Measurements from ENCODE around the gene TRAF1.
A peak's percentile ranks its signal among the peaks of the same experiment; 100 is the strongest.

Gene TRAF1

GRCh38 chr9:120937596-120937995, 11.0 kb upstream of the TRAF1 start:
- peaks cover 11% of the 10 kb centered on the region for H3K4me1 ChIP-seq (ENCODE audit: control insufficient read depth, low read depth, low read length)
- no peak overlapping the region for H3K4me3 ChIP-seq (ENCODE audit: low read length)
- no peak overlapping the region for H3K9ac ChIP-seq (ENCODE audit: low read length)
- H3K36me3 ChIP-seq (ENCODE audit: control insufficient read depth, low read depth, low read length) = no peaks in the 10 kb centered on the region
- H3K9me3 ChIP-seq (ENCODE audit: control insufficient read depth, low read depth, low read length) = no peaks in the 10 kb centered on the region
- no peaks in the 10 kb centered on the region for H3K27me3 ChIP-seq (ENCODE audit: control insufficient read depth, insufficient read depth, low read length)
- H3K27ac ChIP-seq (ENCODE audit: low read length) = no peak overlapping the region

GRCh38 chr9:120937127-120937526, 10.5 kb upstream of the TRAF1 start:
- no peak overlapping the region for H3K27ac ChIP-seq (ENCODE audit: low read length)

GRCh38 chr9:120936764-120937122, 10.1 kb upstream of the TRAF1 start:
- peaks cover 5% of the 10 kb centered on the region for H3K4me1 ChIP-seq (ENCODE audit: control insufficient read depth, low read depth, low read length)
- H3K4me3 ChIP-seq (ENCODE audit: low read length) = no peak overlapping the region
- no peaks in the 10 kb centered on the region for H3K27me3 ChIP-seq (ENCODE audit: control insufficient read depth, insufficient read depth, low read length)
- no peak overlapping the region for H3K9ac ChIP-seq (ENCODE audit: low read length)
- H3K9me3 ChIP-seq (ENCODE audit: control insufficient read depth, low read depth, low read length) = no peaks in the 10 kb centered on the region
- no peak overlapping the region for H3K27ac ChIP-seq (ENCODE audit: low read length)
- no peaks in the 10 kb centered on the region for H3K36me3 ChIP-seq (ENCODE audit: control insufficient read depth, low read depth, low read length)

More at GRCh38 chr9:120937127-120937526, 10.5 kb upstream of the TRAF1 start:
- Histone ChIP-seq H3K4me1 (ENCODE audit: control insufficient read depth, low read depth, low read length) (peaks cover 6% of the 10 kb centered on the region), H3K36me3 (ENCODE audit: control insufficient read depth, low read depth, low read length) (no peaks in the 10 kb centered on the region), H3K27me3 (ENCODE audit: control insufficient read depth, insufficient read depth, low read length) (no peaks in the 10 kb centered on the region), H3K9me3 (ENCODE audit: control insufficient read depth, low read depth, low read length) (no peaks in the 10 kb centered on the region), H3K4me3 (ENCODE audit: low read length) (no peak overlapping the region), H3K9ac (ENCODE audit: low read length) (no peak overlapping the region)

- Histone ChIP-seq H3K4me3 (ENCODE audit: low read length) (no peak overlapping the region), H3K9ac (ENCODE audit: low read length) (no peak overlapping the region), H3K9me3 (ENCODE audit: control insufficient read depth, low read depth, low read length) (no peaks in the 10 kb centered on the region), H3K4me1 (ENCODE audit: control insufficient read depth, low read depth, low read length) (peaks cover 2% of the 10 kb centered on the region), H3K36me3 (ENCODE audit: control insufficient read depth, low read depth, low read length) (no peaks in the 10 kb centered on the region), H3K27ac (ENCODE audit: low read length) (no peak overlapping the region), H3K27me3 (ENCODE audit: control insufficient read depth, insufficient read depth, low read length) (no peaks in the 10 kb centered on the region)
Measured at GRCh38 chr9:120936011-120936763, 9.6 kb upstream of the TRAF1 start.

GRCh38 chr9:120935383-120935857, 8.8 kb upstream of the TRAF1 start:
- H3K9me3 ChIP-seq (ENCODE audit: control insufficient read depth, low read depth, low read length) = no peaks in the 10 kb centered on the region
- H3K4me1 ChIP-seq (ENCODE audit: control insufficient read depth, low read depth, low read length) = no peaks in the 10 kb centered on the region
- no peaks in the 10 kb centered on the region for H3K36me3 ChIP-seq (ENCODE audit: control insufficient read depth, low read depth, low read length)
- no peak overlapping the region for H3K9ac ChIP-seq (ENCODE audit: low read length)
- H3K27ac ChIP-seq (ENCODE audit: low read length) = no peak overlapping the region
- H3K4me3 ChIP-seq (ENCODE audit: low read length) = no peak overlapping the region
- H3K27me3 ChIP-seq (ENCODE audit: control insufficient read depth, insufficient read depth, low read length) = no peaks in the 10 kb centered on the region

GRCh38 chr9:120934281-120934680, 7.7 kb upstream of the TRAF1 start:
- no peaks in the 10 kb centered on the region for H3K27me3 ChIP-seq (ENCODE audit: control insufficient read depth, insufficient read depth, low read length)
- no peaks in the 10 kb centered on the region for H3K4me1 ChIP-seq (ENCODE audit: control insufficient read depth, low read depth, low read length)
- no peak overlapping the region for H3K4me3 ChIP-seq (ENCODE audit: low read length)
- no peaks in the 10 kb centered on the region for H3K36me3 ChIP-seq (ENCODE audit: control insufficient read depth, low read depth, low read length)
- H3K9me3 ChIP-seq (ENCODE audit: control insufficient read depth, low read depth, low read length) = no peaks in the 10 kb centered on the region
- H3K27ac ChIP-seq (ENCODE audit: low read length) = no peak overlapping the region
- H3K9ac ChIP-seq (ENCODE audit: low read length) = no peak overlapping the region

- H3K4me3 ChIP-seq (ENCODE audit: low read length) = no peak overlapping the region
- H3K27me3 ChIP-seq (ENCODE audit: control insufficient read depth, insufficient read depth, low read length) = no peaks in the 10 kb centered on the region
- no peaks in the 10 kb centered on the region for H3K4me1 ChIP-seq (ENCODE audit: control insufficient read depth, low read depth, low read length)
- H3K36me3 ChIP-seq (ENCODE audit: control insufficient read depth, low read depth, low read length) = no peaks in the 10 kb centered on the region
- H3K27ac ChIP-seq (ENCODE audit: low read length) = no peak overlapping the region
- H3K9me3 ChIP-seq (ENCODE audit: control insufficient read depth, low read depth, low read length) = no peaks in the 10 kb centered on the region
- no peak overlapping the region for H3K9ac ChIP-seq (ENCODE audit: low read length)
Measured at GRCh38 chr9:120933310-120934055, 6.9 kb upstream of the TRAF1 start.

GRCh38 chr9:120932086-120932823, 5.7 kb upstream of the TRAF1 start:
- Histone ChIP-seq H3K9me3 (ENCODE audit: control insufficient read depth, low read depth, low read length) (no peaks in the 10 kb centered on the region), H3K9ac (ENCODE audit: low read length) (no peak overlapping the region), H3K4me1 (ENCODE audit: control insufficient read depth, low read depth, low read length) (no peaks in the 10 kb centered on the region), H3K27ac (ENCODE audit: low read length) (no peak overlapping the region), H3K27me3 (ENCODE audit: control insufficient read depth, insufficient read depth, low read length) (no peaks in the 10 kb centered on the region), H3K4me3 (ENCODE audit: low read length) (no peak overlapping the region), H3K36me3 (ENCODE audit: control insufficient read depth, low read depth, low read length) (no peaks in the 10 kb centered on the region)

- no peak overlapping the region for H3K27ac ChIP-seq (ENCODE audit: low read length)
- H3K4me3 ChIP-seq (ENCODE audit: low read length) = no peak overlapping the region
- H3K4me1 ChIP-seq (ENCODE audit: control insufficient read depth, low read depth, low read length) = no peaks in the 10 kb centered on the region
- H3K27me3 ChIP-seq (ENCODE audit: control insufficient read depth, insufficient read depth, low read length) = no peaks in the 10 kb centered on the region
- no peaks in the 10 kb centered on the region for H3K9me3 ChIP-seq (ENCODE audit: control insufficient read depth, low read depth, low read length)
- H3K36me3 ChIP-seq (ENCODE audit: control insufficient read depth, low read depth, low read length) = no peaks in the 10 kb centered on the region
- H3K9ac ChIP-seq (ENCODE audit: low read length) = no peak overlapping the region
Measured at GRCh38 chr9:120931231-120932085, 4.9 kb upstream of the TRAF1 start.

GRCh38 chr9:120929229-120929791, 2.7 kb upstream of the TRAF1 start:
- Histone ChIP-seq H3K4me3 (ENCODE audit: low read length) (peak overlapping the region; percentile 69), H3K9ac (ENCODE audit: low read length) (peak overlapping the region; percentile 59), H3K9me3 (ENCODE audit: control insufficient read depth, low read depth, low read length) (no peaks in the 10 kb centered on the region), H3K36me3 (ENCODE audit: control insufficient read depth, low read depth, low read length) (no peaks in the 10 kb centered on the region), H3K27me3 (ENCODE audit: control insufficient read depth, insufficient read depth, low read length) (no peaks in the 10 kb centered on the region), H3K4me1 (ENCODE audit: control insufficient read depth, low read depth, low read length) (no peaks in the 10 kb centered on the region), H3K27ac (ENCODE audit: low read length) (no peak overlapping the region)

Measured in iPS-18a (cell line).